ENCODE measurements around the gene SGK1. TPM values are rescaled to one million over a fixed set of nuclear protein-coding genes. Genes with fewer than 3 reads are reported as not detected.
"Not testable (repeated sequence)": the region's sequence is repeated elsewhere in the genome, so short reads cannot be mapped to it uniquely, and the experiment has no call there.

The SGK1 gene
- polyA plus RNA-seq, 1 donor from 2014 or later, result 10.3 TPM

DNA sequence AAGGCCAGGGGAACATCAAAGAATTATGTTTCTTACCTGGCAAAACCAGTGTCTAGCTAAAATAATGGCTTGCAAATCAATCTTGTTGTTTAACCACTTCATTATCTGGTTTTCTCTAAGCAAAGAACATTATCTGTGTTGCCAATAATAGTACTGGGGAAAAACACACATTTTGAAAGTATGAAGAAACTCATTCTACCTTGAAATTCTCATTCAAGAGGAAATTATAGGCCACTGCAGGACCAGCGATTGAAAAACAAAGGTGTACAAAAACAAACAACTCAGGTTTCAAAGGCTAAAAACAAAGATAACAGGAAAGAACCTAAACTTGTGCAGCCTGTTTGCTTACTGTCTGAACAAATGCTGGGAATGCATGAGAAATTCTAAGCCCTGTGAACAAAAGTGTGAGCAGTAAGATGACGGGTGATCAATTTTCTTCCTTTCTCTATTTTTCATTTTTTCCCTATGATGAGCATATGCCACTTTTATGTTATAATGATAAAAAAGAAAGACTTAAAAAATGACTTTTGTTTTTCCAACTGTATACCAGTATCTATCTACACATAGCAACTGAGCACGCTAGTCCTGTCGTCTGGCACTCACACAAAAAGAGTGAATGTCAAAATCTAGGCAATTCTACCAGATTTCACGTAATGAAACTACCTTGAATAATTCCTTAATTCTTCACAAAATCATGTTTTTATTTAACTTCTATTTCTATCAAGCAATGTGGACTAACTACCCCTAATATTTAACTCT lies 117.9 kb downstream of the SGK1 start:
- Histone ChIP-seq H3K9me2 (ENCODE audit: insufficient read depth, low read length) (no peaks in the 10 kb centered on the region), H3K79me2 (replicated peaks; ENCODE audit: insufficient read depth, low read length) (no peaks in the 10 kb centered on the region), H3K27ac (ENCODE audit: low read length) (no peak overlapping the region), H4K20me1 (ENCODE audit: insufficient read depth) (no peaks in the 10 kb centered on the region), H3K9ac (ENCODE audit: low read length) (no peak overlapping the region), H3K4me3 (ENCODE audit: low read length) (no peak overlapping the region), H3K9me3 (ENCODE audit: low read length) (no peaks in the 10 kb centered on the region), H3K27me3 (ENCODE audit: insufficient read depth, low read depth, low read length) (no peaks in the 10 kb centered on the region), H3K4me2 (ENCODE audit: low read length) (no peak overlapping the region), H3F3A (ENCODE audit: insufficient read depth, low read length, poor library complexity, severe bottlenecking) (no peaks in the 10 kb centered on the region), H2AFZ (ENCODE audit: low read depth, low read length) (no peak overlapping the region), H3K36me3 (ENCODE audit: insufficient read depth, low read length) (no peaks in the 10 kb centered on the region)
- TF ChIP-seq TAF1 (IDR thresholded peaks at IDR 0.05; ENCODE audit: low read depth) (no peak), POLR2AphosphoS5 (IDR thresholded peaks at IDR 0.05) (no peak), MXI1 (conservative IDR thresholded peaks at IDR 0.05; ENCODE audit: poor library complexity, severe bottlenecking) (no peak), EZH2 (IDR thresholded peaks at IDR 0.05; ENCODE audit: borderline replicate concordance, insufficient read depth, low read length, poor library complexity, severe bottlenecking) (no peak), EP300 (conservative IDR thresholded peaks at IDR 0.05; ENCODE audit: poor library complexity, severe bottlenecking) (no peak), RAD21 (conservative IDR thresholded peaks at IDR 0.05) (no peak), SMC3 (conservative IDR thresholded peaks at IDR 0.05; ENCODE audit: poor library complexity) (no peak)
- TF ChIP-seq, protein P1, sequence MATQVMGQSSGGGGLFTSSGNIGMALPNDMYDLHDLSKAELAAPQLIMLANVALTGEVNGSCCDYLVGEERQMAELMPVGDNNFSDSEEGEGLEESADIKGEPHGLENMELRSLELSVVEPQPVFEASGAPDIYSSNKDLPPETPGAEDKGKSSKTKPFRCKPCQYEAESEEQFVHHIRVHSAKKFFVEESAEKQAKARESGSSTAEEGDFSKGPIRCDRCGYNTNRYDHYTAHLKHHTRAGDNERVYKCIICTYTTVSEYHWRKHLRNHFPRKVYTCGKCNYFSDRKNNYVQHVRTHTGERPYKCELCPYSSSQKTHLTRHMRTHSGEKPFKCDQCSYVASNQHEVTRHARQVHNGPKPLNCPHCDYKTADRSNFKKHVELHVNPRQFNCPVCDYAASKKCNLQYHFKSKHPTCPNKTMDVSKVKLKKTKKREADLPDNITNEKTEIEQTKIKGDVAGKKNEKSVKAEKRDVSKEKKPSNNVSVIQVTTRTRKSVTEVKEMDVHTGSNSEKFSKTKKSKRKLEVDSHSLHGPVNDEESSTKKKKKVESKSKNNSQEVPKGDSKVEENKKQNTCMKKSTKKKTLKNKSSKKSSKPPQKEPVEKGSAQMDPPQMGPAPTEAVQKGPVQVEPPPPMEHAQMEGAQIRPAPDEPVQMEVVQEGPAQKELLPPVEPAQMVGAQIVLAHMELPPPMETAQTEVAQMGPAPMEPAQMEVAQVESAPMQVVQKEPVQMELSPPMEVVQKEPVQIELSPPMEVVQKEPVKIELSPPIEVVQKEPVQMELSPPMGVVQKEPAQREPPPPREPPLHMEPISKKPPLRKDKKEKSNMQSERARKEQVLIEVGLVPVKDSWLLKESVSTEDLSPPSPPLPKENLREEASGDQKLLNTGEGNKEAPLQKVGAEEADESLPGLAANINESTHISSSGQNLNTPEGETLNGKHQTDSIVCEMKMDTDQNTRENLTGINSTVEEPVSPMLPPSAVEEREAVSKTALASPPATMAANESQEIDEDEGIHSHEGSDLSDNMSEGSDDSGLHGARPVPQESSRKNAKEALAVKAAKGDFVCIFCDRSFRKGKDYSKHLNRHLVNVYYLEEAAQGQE (IDR thresholded peaks at IDR 0.05; ENCODE audit: borderline replicate concordance), result no peak
- TF ChIP-seq, protein P2, sequence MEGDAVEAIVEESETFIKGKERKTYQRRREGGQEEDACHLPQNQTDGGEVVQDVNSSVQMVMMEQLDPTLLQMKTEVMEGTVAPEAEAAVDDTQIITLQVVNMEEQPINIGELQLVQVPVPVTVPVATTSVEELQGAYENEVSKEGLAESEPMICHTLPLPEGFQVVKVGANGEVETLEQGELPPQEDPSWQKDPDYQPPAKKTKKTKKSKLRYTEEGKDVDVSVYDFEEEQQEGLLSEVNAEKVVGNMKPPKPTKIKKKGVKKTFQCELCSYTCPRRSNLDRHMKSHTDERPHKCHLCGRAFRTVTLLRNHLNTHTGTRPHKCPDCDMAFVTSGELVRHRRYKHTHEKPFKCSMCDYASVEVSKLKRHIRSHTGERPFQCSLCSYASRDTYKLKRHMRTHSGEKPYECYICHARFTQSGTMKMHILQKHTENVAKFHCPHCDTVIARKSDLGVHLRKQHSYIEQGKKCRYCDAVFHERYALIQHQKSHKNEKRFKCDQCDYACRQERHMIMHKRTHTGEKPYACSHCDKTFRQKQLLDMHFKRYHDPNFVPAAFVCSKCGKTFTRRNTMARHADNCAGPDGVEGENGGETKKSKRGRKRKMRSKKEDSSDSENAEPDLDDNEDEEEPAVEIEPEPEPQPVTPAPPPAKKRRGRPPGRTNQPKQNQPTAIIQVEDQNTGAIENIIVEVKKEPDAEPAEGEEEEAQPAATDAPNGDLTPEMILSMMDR (IDR thresholded peaks at IDR 0.05; ENCODE audit: poor library complexity, severe bottlenecking), result no peak

- Histone ChIP-seq H3K9ac (ENCODE audit: low read length) (no peak overlapping the region), H3K79me2 (replicated peaks; ENCODE audit: insufficient read depth, low read length) (no peaks in the 10 kb centered on the region), H3K9me3 (ENCODE audit: low read length) (no peaks in the 10 kb centered on the region), H3K27ac (ENCODE audit: low read length) (no peak overlapping the region), H3K4me3 (ENCODE audit: low read length) (no peak overlapping the region), H3F3A (ENCODE audit: insufficient read depth, low read length, poor library complexity, severe bottlenecking) (no peaks in the 10 kb centered on the region), H3K9me2 (ENCODE audit: insufficient read depth, low read length) (no peaks in the 10 kb centered on the region), H3K4me2 (ENCODE audit: low read length) (no peak overlapping the region), H4K20me1 (ENCODE audit: insufficient read depth) (no peaks in the 10 kb centered on the region), H2AFZ (ENCODE audit: low read depth, low read length) (no peak overlapping the region), H3K36me3 (ENCODE audit: insufficient read depth, low read length) (no peaks in the 10 kb centered on the region), H3K27me3 (ENCODE audit: insufficient read depth, low read depth, low read length) (no peaks in the 10 kb centered on the region)
- TF ChIP-seq, protein P1 (IDR thresholded peaks at IDR 0.05; ENCODE audit: borderline replicate concordance), result no peak
- TF ChIP-seq SMC3 (conservative IDR thresholded peaks at IDR 0.05; ENCODE audit: poor library complexity), result no peak
- no peak for TF ChIP-seq EZH2 (IDR thresholded peaks at IDR 0.05; ENCODE audit: borderline replicate concordance, insufficient read depth, low read length, poor library complexity, severe bottlenecking)
- TF ChIP-seq RAD21 (conservative IDR thresholded peaks at IDR 0.05), result no peak
- TF ChIP-seq EP300 (conservative IDR thresholded peaks at IDR 0.05; ENCODE audit: poor library complexity, severe bottlenecking), result no peak
- TF ChIP-seq, protein P2 (IDR thresholded peaks at IDR 0.05; ENCODE audit: poor library complexity, severe bottlenecking), result no peak
- no peak for TF ChIP-seq TAF1 (IDR thresholded peaks at IDR 0.05; ENCODE audit: low read depth)
- TF ChIP-seq POLR2AphosphoS5 (IDR thresholded peaks at IDR 0.05), result no peak
- TF ChIP-seq MXI1 (conservative IDR thresholded peaks at IDR 0.05; ENCODE audit: poor library complexity, severe bottlenecking), result no peak
Measured at GRCh38 chr6:134198093-134198492, 119.8 kb downstream of the SGK1 start.

- H3K4me2 ChIP-seq (ENCODE audit: low read length); H3K36me3 ChIP-seq (ENCODE audit: insufficient read depth, low read length); H4K20me1 ChIP-seq (ENCODE audit: insufficient read depth); H3K9ac ChIP-seq (ENCODE audit: low read length); H3K27ac ChIP-seq (ENCODE audit: low read length); H3K9me2 ChIP-seq (ENCODE audit: insufficient read depth, low read length); H2AFZ ChIP-seq (ENCODE audit: low read depth, low read length); H3K79me2 ChIP-seq (replicated peaks; ENCODE audit: insufficient read depth, low read length); H3K9me3 ChIP-seq (ENCODE audit: low read length); H3F3A ChIP-seq (ENCODE audit: insufficient read depth, low read length, poor library complexity, severe bottlenecking); H3K27me3 ChIP-seq (ENCODE audit: insufficient read depth, low read depth, low read length); H3K4me3 ChIP-seq (ENCODE audit: low read length): not testable (repeated sequence)
Measured at GRCh38 chr6:134197685-134198084, 120.2 kb downstream of the SGK1 start.
